Ovary (tissue), 9 donors: ENCODE data around the gene NR2F1-AS1. TPM values are rescaled to one million over a fixed set of nuclear protein-coding genes. Genes with fewer than 3 reads are reported as not detected.

Experiments used
- DNase-seq, 5 donors: peaks; one replicate each; pipeline ENCODE4 v3.0.0-alpha.2; 2019 to 2020
- H3K27ac ChIP-seq, 2 donors: fragments of 200-600 bp; one replicate each; pipeline versions ENCODE4 v1.5.1 to v1.8.0; 2019 to 2022
- H3K27me3 ChIP-seq: fragments of 200-600 bp; one replicate; pipeline ENCODE4 v1.8.0; 2022
- H3K36me3 ChIP-seq: fragments of 200-600 bp; sonication (generic); one replicate; pipeline ENCODE4 v1.5.1; 2019
- H3K4me1 ChIP-seq: one replicate; pipeline ENCODE4 v1.8.1; 2013; ENCODE audit warnings: mild to moderate bottlenecking, moderate library complexity; ENCODE audit not compliant: insufficient read depth
- H3K4me3 ChIP-seq: fragments of 200-600 bp; sonication (generic); one replicate; pipeline ENCODE4 v1.5.1; 2017
- H3K9me3 ChIP-seq, 2 donors: fragments of 200-600 bp in 1 of 2; sonication (generic) in 1 of 2; one replicate each; pipeline versions ENCODE4 v1.5.1 to v1.8.1; 2013 to 2019; ENCODE audit warnings: mild to moderate bottlenecking in 1 of 2, moderate library complexity in 1 of 2
- EP300 ChIP-seq: sonication (generic); formaldehyde crosslinking; IDR thresholded peaks from one replicate; pipeline ENCODE4 v1.6.1; 2017; ENCODE audit warnings: antibody characterized with exemption
- POLR2A ChIP-seq: fragments of 450-650 bp; IDR thresholded peaks from one replicate; pipeline ENCODE4 v1.6.1; 2017; ENCODE audit warnings: antibody characterized with exemption, mild to moderate bottlenecking, moderate library complexity
- WGBS, 3 donors: extraction: QIAGEN DNeasy Blood & Tissue Kit in 1 of 3; methylation state at CpG; one replicate each; pipeline versions ENCODE4 v1.1.5 to v1.1.7; 2013 to 2017; 5-methylcytosine and 5-hydroxymethylcytosine counted together
- intact Hi-C, 4 donors: fragments of 100-400 bp; cut with DNase I; formaldehyde crosslinking; loops; one replicate each; pipeline versions ENCODE4 v1.11.0 to v1.15.1; 2022 to 2023
- polyA plus RNA-seq, 2 donors: library from polyadenylated mRNA; stranded (reverse); fragments of 200-250 nt in 1 of 2; fragments of 350-450 nt in 1 of 2; fragmentation: Illumina TruSeq in 1 of 2; extraction: RNeasy Lipid Tissue Mini Kit (QIAGEN cat#74804) in 1 of 2; gene quantifications; one replicate each; pipeline ENCODE4 v1.2.3, GENCODE V29; 2013 to 2014
- total RNA-seq, 7 donors: library from RNA; depleted of rRNA in 2 of 7; stranded (reverse); fragments of >200 nt in 2 of 7; fragmentation: NEBNext Ultra II Directional in 3 of 7; extraction: Animal tissue kit (Norgen Biotek cat#: 25700) in 3 of 7; gene quantifications; one replicate each; pipeline versions ENCODE4 v1.1.0 to v1.2.4, GENCODE V29; 2016 to 2023
- TF ChIP-seq, protein P1 (sequence below), 3 donors: fragments of 450-650 bp in 2 of 3; fragments of 200-600 bp in 1 of 3; IDR thresholded peaks; one replicate each; pipeline versions ENCODE4 v1.5.1 to v1.8.0; 2016 to 2022; ENCODE audit warnings: antibody characterized with exemption in 3 of 3, mild to moderate bottlenecking in 1 of 3
- donor health status: DM: no; HTN: no; CAD: no; lungs with moderate emphysema.
- donor health status: DM: no; HTN: no; CAD: no.
- donor health status: Bipolar disorder and iron deficiency.
- donor health status: DM: yes; HTN: yes; CAD: no.
- donor health status: DM: no; HTN: no; CAD: no.
- donor health status: DM: yes; HTN: yes; CAD: no.

NR2F1-AS1 gene
- total and polyA plus RNA-seq, 9 donors: 20.7 to 45.7 (median 25.0) TPM

DNA sequence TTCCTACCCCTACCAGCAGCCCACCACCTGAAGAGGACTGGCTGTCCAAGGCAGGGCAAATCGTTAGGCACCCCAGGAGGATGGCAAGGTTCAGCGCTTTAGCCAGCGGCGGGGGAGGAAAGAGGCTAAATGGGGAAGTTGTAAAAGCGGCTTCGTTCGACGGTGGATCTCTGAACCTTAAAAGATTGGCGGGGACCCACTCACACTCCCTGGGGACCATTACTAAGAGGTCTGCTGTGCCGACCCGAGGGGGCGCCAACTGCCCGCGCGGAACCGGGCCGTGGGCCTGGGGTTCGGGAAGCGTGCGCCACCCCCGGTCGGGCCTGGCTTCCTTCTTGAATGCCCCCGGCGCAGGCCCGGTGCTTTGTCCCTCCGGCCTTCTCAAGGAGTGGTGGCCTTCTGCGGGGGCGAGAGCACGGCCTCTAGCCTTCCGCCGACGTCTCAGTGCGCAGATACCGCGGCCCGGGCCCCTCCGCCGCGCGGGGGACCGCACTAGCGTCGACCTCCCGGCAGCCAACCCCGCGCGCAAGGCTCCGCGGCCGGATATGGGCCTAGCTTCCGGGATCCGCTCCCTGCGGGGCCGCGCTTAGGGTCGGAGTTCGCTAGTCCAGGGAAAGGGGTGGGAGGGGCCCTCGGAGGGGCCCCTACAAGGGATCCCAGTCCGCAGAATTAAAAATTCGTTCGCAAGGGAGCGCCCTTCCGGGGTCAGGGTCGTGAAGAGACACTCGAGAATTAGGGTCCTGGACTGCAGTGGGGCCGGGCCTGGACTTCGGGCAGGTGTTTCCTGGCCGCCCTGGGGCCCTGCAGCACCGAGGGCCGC lies 10.5 kb downstream of the NR2F1-AS1 start:
- Histone ChIP-seq H3K36me3 (no peaks in the 10 kb centered on the region), H3K4me3 (no peak overlapping the region), H3K27me3 (no peaks in the 10 kb centered on the region), H3K4me1 (peaks cover 6% of the 10 kb centered on the region), H3K9me3 (no peaks in the 10 kb centered on the region), H3K27ac (no peak overlapping the region)
- TF ChIP-seq EP300 (no peak), POLR2A (no peak)
- TF ChIP-seq, protein P1, sequence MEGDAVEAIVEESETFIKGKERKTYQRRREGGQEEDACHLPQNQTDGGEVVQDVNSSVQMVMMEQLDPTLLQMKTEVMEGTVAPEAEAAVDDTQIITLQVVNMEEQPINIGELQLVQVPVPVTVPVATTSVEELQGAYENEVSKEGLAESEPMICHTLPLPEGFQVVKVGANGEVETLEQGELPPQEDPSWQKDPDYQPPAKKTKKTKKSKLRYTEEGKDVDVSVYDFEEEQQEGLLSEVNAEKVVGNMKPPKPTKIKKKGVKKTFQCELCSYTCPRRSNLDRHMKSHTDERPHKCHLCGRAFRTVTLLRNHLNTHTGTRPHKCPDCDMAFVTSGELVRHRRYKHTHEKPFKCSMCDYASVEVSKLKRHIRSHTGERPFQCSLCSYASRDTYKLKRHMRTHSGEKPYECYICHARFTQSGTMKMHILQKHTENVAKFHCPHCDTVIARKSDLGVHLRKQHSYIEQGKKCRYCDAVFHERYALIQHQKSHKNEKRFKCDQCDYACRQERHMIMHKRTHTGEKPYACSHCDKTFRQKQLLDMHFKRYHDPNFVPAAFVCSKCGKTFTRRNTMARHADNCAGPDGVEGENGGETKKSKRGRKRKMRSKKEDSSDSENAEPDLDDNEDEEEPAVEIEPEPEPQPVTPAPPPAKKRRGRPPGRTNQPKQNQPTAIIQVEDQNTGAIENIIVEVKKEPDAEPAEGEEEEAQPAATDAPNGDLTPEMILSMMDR (IDR thresholded peaks at IDR 0.05): no peak
- WGBS, 3 donors: 70 to 77% (median 72%) methylated on average over 38 to 70 of the region's 70 CpGs
- no peak for DNase-seq
- intact Hi-C loops: loop anchor here in 1 of 4 donors (10.0 kb wide), 1 partner anchor 476 kb away; no protein-coding TSS in a partner anchor

GRCh38 chr5:93569300-93570160 lies 11.5 kb downstream of the NR2F1-AS1 start:
- Histone ChIP-seq H3K27me3 (no peaks in the 10 kb centered on the region), H3K9me3 (no peaks in the 10 kb centered on the region), H3K4me3 (no peak overlapping the region), H3K27ac (no peak overlapping the region), H3K36me3 (no peaks in the 10 kb centered on the region), H3K4me1 (peaks cover 4% of the 10 kb centered on the region)
- no peak for TF ChIP-seq POLR2A
- TF ChIP-seq, protein P1 (IDR thresholded peaks at IDR 0.05): no peak
- no peak for TF ChIP-seq EP300
- 86% methylated on average over 13 of the region's 13 CpGs for WGBS, 3 donors
- no peak for DNase-seq
- intact Hi-C loops: loop anchor here in 1 of 4 donors (10.0 kb wide), 1 partner anchor 475 kb away; no protein-coding TSS in a partner anchor

- no peak overlapping the region for H3K4me3 ChIP-seq
- H3K27ac ChIP-seq: no peak overlapping the region
- TF ChIP-seq EP300 (no peak), POLR2A (no peak)
- TF ChIP-seq, protein P1 (IDR thresholded peaks at IDR 0.05): no peak
These were observed 13.6 kb downstream of the NR2F1-AS1 start for GRCh38 chr5:93567424-93567823.

GRCh38 chr5:93566091-93566490 lies 14.9 kb downstream of the NR2F1-AS1 start:
- Histone ChIP-seq H3K36me3 (no peaks in the 10 kb centered on the region), H3K4me1 (no peaks in the 10 kb centered on the region), H3K27me3 (no peaks in the 10 kb centered on the region), H3K27ac (no peak overlapping the region), H3K4me3 (no peak overlapping the region), H3K9me3 (no peaks in the 10 kb centered on the region)
- no peak for DNase-seq
- intact Hi-C loops: no loop called here
- no peak for TF ChIP-seq EP300

More at GRCh38 chr5:93567424-93567823, 13.6 kb downstream of the NR2F1-AS1 start:
- no peaks in the 10 kb centered on the region for H3K27me3 ChIP-seq
- no peak for DNase-seq
- no peaks in the 10 kb centered on the region for H3K4me1 ChIP-seq
- WGBS, 3 donors: 90 to 95% (median 95%) methylated on average over 1 of the region's 1 CpG
- no peaks in the 10 kb centered on the region for H3K36me3 ChIP-seq
- intact Hi-C loops: no loop called here
- H3K9me3 ChIP-seq: no peaks in the 10 kb centered on the region
